IMR-90 (cell line): ENCODE data around the gene PIM1. TPM values are rescaled to one million over a fixed set of nuclear protein-coding genes. Genes with fewer than 3 reads are reported as not detected.

ENCODE experiments used
- ATAC-seq: fragments of 200-7000 bp; cut with Tn5 transposase; 2 replicates; pipeline ENCODE4 v1.9.1; 2020; ENCODE audit warnings: low read depth, mild to moderate bottlenecking, moderate library complexity
- BruUV-seq: library from RNA; stranded (reverse); fragments of 400-500 nt; replicated peaks from 2 replicates; lab custom pipeline; 2021; lab: Mats Ljungman, UMichigan
- CTCF ChIA-PET: fragments of 300-600 bp; formaldehyde crosslinking; extraction: SDS; loops from one replicate; lab custom pipeline; 2021; ENCODE audit warnings: antibody characterized with exemption; lab: Yijun Ruan, JAX
- POLR2A ChIA-PET: fragments of 300-600 bp; sonication (Branson Sonifier 250); formaldehyde crosslinking; loops from one replicate; lab custom pipeline; 2022; ENCODE audit warnings: antibody characterized with exemption; ENCODE audit not compliant: unreplicated experiment; lab: Charles Lee
- DNase-seq: peaks from one replicate; pipeline ENCODE4 v3.0.0; 2013
- H2AFZ ChIP-seq: replicated peaks from 2 replicates; pipeline ENCODE3; 2013; ENCODE audit warnings: low read length, mild to moderate bottlenecking; ENCODE audit not compliant: poor library complexity
- H2AK5ac ChIP-seq: 2 replicates; pipeline ENCODE4 v1.6.1; 2013; ENCODE audit warnings: low read depth, low read length, inconsistent platforms
- H2AK9ac ChIP-seq: replicated peaks from 2 replicates; pipeline ENCODE3; 2013; ENCODE audit warnings: mild to moderate bottlenecking, low read depth, low read length, moderate library complexity; ENCODE audit not compliant: poor library complexity
- H2BK120ac ChIP-seq: 2 replicates; pipeline ENCODE4 v1.6.1; 2013; ENCODE audit warnings: low read depth, low read length, inconsistent platforms
- H2BK15ac ChIP-seq: 3 replicates; pipeline ENCODE4 v1.6.1; 2013; ENCODE audit warnings: low read depth, low read length, inconsistent platforms
- H2BK20ac ChIP-seq: 2 replicates; pipeline ENCODE4 v1.6.1; 2013; ENCODE audit warnings: low read depth, mild to moderate bottlenecking, inconsistent platforms, low read length, moderate library complexity
- H2BK5ac ChIP-seq: 2 replicates; pipeline ENCODE4 v1.6.1; 2013; ENCODE audit warnings: mild to moderate bottlenecking, low read depth, low read length, inconsistent platforms; ENCODE audit not compliant: poor library complexity, severe bottlenecking
- H3K14ac ChIP-seq: replicated peaks from 2 replicates; pipeline ENCODE4 v1.6.1; 2013; ENCODE audit warnings: low read depth, low read length, inconsistent platforms
- H3K18ac ChIP-seq: 2 replicates; pipeline ENCODE4 v1.6.1; 2013; ENCODE audit warnings: low read depth, low read length, control low read depth
- H3K23ac ChIP-seq: 2 replicates; pipeline ENCODE4 v1.6.1; 2013; ENCODE audit warnings: low read depth, low read length, inconsistent platforms
- H3K27ac ChIP-seq: 2 replicates; pipeline ENCODE4 v1.5.1; 2013; ENCODE audit warnings: mild to moderate bottlenecking, control low read depth, low read length; ENCODE audit not compliant: insufficient read depth
- H3K27me3 ChIP-seq: 2 replicates; pipeline ENCODE4 v1.6.1; 2013; ENCODE audit warnings: low read length; ENCODE audit not compliant: control insufficient read depth, insufficient read depth
- H3K36me3 ChIP-seq: 2 replicates; pipeline ENCODE4 v1.6.1; 2013; ENCODE audit warnings: low read length, mixed read lengths; ENCODE audit not compliant: control insufficient read depth, insufficient read depth
- H3K4ac ChIP-seq: 2 replicates; pipeline ENCODE4 v1.6.1; 2013; ENCODE audit warnings: low read depth, low read length, inconsistent platforms
- H3K4me1 ChIP-seq: 2 replicates; pipeline ENCODE4 v1.6.1; 2013; ENCODE audit warnings: low read length, mixed read lengths; ENCODE audit not compliant: control insufficient read depth, insufficient read depth
- H3K4me2 ChIP-seq: 2 replicates; pipeline ENCODE4 v1.6.1; 2013; ENCODE audit warnings: low read depth, mild to moderate bottlenecking, control low read depth, low read length, moderate library complexity
- H3K4me3 ChIP-seq: 2 replicates; pipeline ENCODE4 v1.5.1; 2013; ENCODE audit warnings: low read depth, mild to moderate bottlenecking, control low read depth, low read length, moderate library complexity; ENCODE audit not compliant: insufficient read depth
- H3K56ac ChIP-seq: 2 replicates; pipeline ENCODE4 v1.6.1; 2013; ENCODE audit warnings: low read length, inconsistent platforms; ENCODE audit not compliant: insufficient read depth; ENCODE audit errors: extremely low read depth
- H3K79me1 ChIP-seq, 2 experiments: 2 replicates each; pipeline ENCODE4 v1.6.1; 2013; ENCODE audit warnings: low read length in 2 of 2, inconsistent platforms in 1 of 2, low read depth in 1 of 2
- H3K9ac ChIP-seq: 2 replicates; pipeline ENCODE4 v1.6.1; 2013; ENCODE audit warnings: low read depth, low read length, control low read depth
- H3K9me1 ChIP-seq: 2 replicates; pipeline ENCODE4 v1.6.1; 2013; ENCODE audit warnings: low read length, inconsistent platforms; ENCODE audit not compliant: insufficient read depth
- H3K9me3 ChIP-seq: 2 replicates; pipeline ENCODE4 v1.6.1; 2013; ENCODE audit warnings: low read length; ENCODE audit not compliant: control insufficient read depth, insufficient read depth
- H4K20me1 ChIP-seq: 2 replicates; pipeline ENCODE4 v1.6.1; 2013; ENCODE audit warnings: low read length, inconsistent platforms; ENCODE audit not compliant: insufficient read depth
- H4K5ac ChIP-seq: 2 replicates; pipeline ENCODE4 v1.6.1; 2013; ENCODE audit warnings: mild to moderate bottlenecking, low read depth, low read length, control low read depth
- H4K8ac ChIP-seq, 2 experiments: 2 replicates each; pipeline ENCODE4 v1.6.1; 2013; ENCODE audit warnings: low read depth in 2 of 2, low read length in 2 of 2, control low read depth in 1 of 2, inconsistent platforms in 1 of 2
- H4K91ac ChIP-seq: 2 replicates; pipeline ENCODE4 v1.6.1; 2013; ENCODE audit warnings: low read depth, low read length, inconsistent platforms; ENCODE audit not compliant: insufficient read depth
- BHLHE40 ChIP-seq: fragments of 150-350 bp; IDR thresholded peaks from 2 replicates; pipeline ENCODE4 v1.6.1; 2016; ENCODE audit warnings: mild to moderate bottlenecking, low read depth, low read length
- CEBPB ChIP-seq: IDR thresholded peaks from 2 replicates; pipeline ENCODE4 v1.6.1; 2012; ENCODE audit warnings: low read depth, low read length, improper control_type of control experiment
- CHD1 ChIP-seq: IDR thresholded peaks from 2 replicates; pipeline ENCODE4 v1.6.1; 2012; ENCODE audit warnings: low read depth, low read length, improper control_type of control experiment
- FOS ChIP-seq: fragments of 150-350 bp; IDR thresholded peaks from 2 replicates; pipeline ENCODE4 v1.6.1; 2016; ENCODE audit warnings: low read depth, low read length
- MAFK ChIP-seq: IDR thresholded peaks from 2 replicates; pipeline ENCODE4 v1.6.1; 2012; ENCODE audit warnings: low read depth, low read length, improper control_type of control experiment
- MAZ ChIP-seq: IDR thresholded peaks from 2 replicates; pipeline ENCODE4 v1.6.1; 2012; ENCODE audit warnings: low read depth, mild to moderate bottlenecking, low read length, improper control_type of control experiment, moderate library complexity, borderline replicate concordance
- MXI1 ChIP-seq: IDR thresholded peaks from 2 replicates; pipeline ENCODE4 v1.6.1; 2012; ENCODE audit warnings: low read depth, mild to moderate bottlenecking, low read length, moderate library complexity, borderline replicate concordance
- NFE2L2 ChIP-seq: fragments of 150-350 bp; IDR thresholded peaks from 2 replicates; pipeline ENCODE4 v1.6.1; 2016; ENCODE audit warnings: low read depth, mild to moderate bottlenecking, low read length
- POLR2A ChIP-seq: IDR thresholded peaks from 2 replicates; pipeline ENCODE4 v1.6.1; 2012; ENCODE audit warnings: mild to moderate bottlenecking, low read depth, low read length
- RAD21 ChIP-seq: IDR thresholded peaks from 2 replicates; pipeline ENCODE4 v1.6.1; 2012; ENCODE audit warnings: low read length, improper control_type of control experiment
- RCOR1 ChIP-seq: IDR thresholded peaks from 2 replicates; pipeline ENCODE4 v1.6.1; 2012; ENCODE audit warnings: mild to moderate bottlenecking, low read length, improper control_type of control experiment; ENCODE audit not compliant: insufficient replicate concordance
- RFX5 ChIP-seq: IDR thresholded peaks from 2 replicates; pipeline ENCODE4 v1.8.0; 2012; ENCODE audit warnings: low read depth, mild to moderate bottlenecking, low read length, moderate library complexity
- SMC3 ChIP-seq: fragments of 150-350 bp; IDR thresholded peaks from 2 replicates; pipeline ENCODE4 v1.6.1; 2016; ENCODE audit warnings: low read depth, mild to moderate bottlenecking, antibody characterized with exemption, low read length, moderate library complexity
- WGBS, 2 experiments: methylation state at CpG; one replicate each; pipeline versions ENCODE4 v1.1.5 to v1.1.7; 2013; ENCODE audit warnings: missing lambda C conversion rate in 2 of 2; ENCODE audit not compliant: insufficient read length in 1 of 2; ENCODE audit errors: extremely low coverage in 2 of 2; 5-methylcytosine and 5-hydroxymethylcytosine counted together
- dilution Hi-C: fragments of 300-500 bp; cut with HindIII; formaldehyde crosslinking; loops from one replicate; pipeline ENCODE4 v1.14.3; 2018; ENCODE audit warnings: low sequenced_read_pairs; ENCODE audit not compliant: unreplicated experiment
- in situ Hi-C: fragments of 300-500 bp; cut with MboI; formaldehyde crosslinking; loops from 3 replicates; pipeline ENCODE4 v1.14.3; 2019; ENCODE audit warnings: low sequenced_read_pairs, inconsistent platforms, mixed read lengths
- intact Hi-C: fragments of 100-400 bp; cut with micrococcal nuclease; formaldehyde crosslinking; loops from 2 replicates; pipeline ENCODE4 v1.10.0; 2022
- polyA plus RNA-seq, 3 experiments: library from polyadenylated mRNA; depleted of rRNA; stranded (reverse); fragments of >200 nt; gene quantifications; 2 replicates each; pipeline ENCODE4 v1.2.3, GENCODE V29; 2012; ENCODE audit warnings: low replicate concordance in 1 of 3
- total RNA-seq: library from RNA; depleted of rRNA; stranded (reverse); fragments of >200 nt; gene quantifications from 2 replicates; pipeline ENCODE4 v1.2.3, GENCODE V29; 2012
- TF ChIP-seq, protein P1 (sequence below): conservative IDR thresholded peaks from 2 replicates; pipeline ENCODE4 v1.5.1; 2012; ENCODE audit warnings: mild to moderate bottlenecking, low read depth, low read length, improper control_type of control experiment
- TF ChIP-seq, protein P2 (sequence below): fragments of 150-350 bp; IDR thresholded peaks from 2 replicates; pipeline ENCODE4 v1.6.1; 2016; ENCODE audit warnings: low read depth, mild to moderate bottlenecking, low read length, moderate library complexity, borderline replicate concordance
- TF ChIP-seq, protein P3 (sequence below): fragments of 150-350 bp; IDR thresholded peaks from 2 replicates; pipeline ENCODE4 v1.6.1; 2017; ENCODE audit warnings: mild to moderate bottlenecking, antibody characterized with exemption, low read length, low read depth

Gene PIM1
- total and polyA plus RNA-seq, 2 of the 4 experiments (the other 2 are of a cell fraction): 7.2 to 18.5 TPM

DNA sequence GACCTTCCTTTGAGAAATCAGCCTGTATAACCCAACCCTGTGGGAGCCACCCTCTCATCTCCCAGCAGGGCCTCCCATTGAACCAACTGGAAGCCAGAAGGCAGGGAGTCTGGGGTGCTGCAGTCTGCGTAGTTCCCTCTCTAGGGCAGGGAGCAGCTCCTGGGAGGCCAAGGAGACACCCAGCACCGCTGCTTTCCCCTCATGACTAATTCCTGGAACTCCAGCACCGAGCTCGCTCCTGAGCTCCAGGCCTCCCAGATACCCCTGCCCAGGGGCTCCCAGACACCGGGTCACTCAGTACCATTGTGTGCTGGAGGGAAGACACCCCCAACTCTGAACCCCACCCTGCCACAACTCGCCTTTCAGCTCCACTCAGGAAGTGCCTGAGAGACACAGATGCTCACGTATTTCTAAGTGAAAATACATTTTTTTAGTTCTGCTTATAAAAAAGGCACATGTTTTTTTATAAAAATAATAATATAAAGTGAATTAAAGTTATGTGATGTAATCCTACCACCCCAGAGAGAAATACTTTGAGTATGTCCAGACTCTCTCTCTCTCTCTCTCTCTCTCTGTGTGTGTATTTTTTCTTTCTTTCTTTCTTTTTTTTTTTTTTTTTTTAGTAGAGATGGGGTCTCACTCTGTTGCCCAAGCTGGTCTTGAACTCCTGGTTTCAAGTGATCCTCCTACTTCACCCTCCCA is 17.5 kb downstream of the PIM1 start:
- POLR2A ChIA-PET: no interaction called here
- ATAC-seq (no peak), DNase-seq (no peak)

More for the DNA sequence above, 17.5 kb downstream of the PIM1 start:
- in situ Hi-C loops: no loop called here
- Histone ChIP-seq H3K18ac (no peak overlapping the region), H3K9me1 (no peaks in the 10 kb centered on the region), H3K4me3 (no peak overlapping the region), H4K20me1 (no peaks in the 10 kb centered on the region), H3K36me3 (no peaks in the 10 kb centered on the region), H2AK5ac (no peak overlapping the region), H3K79me1 (no peaks in the 10 kb centered on the region), H3K27ac (no peak overlapping the region), H2AFZ (peak overlapping the region; percentile 67), H3K4ac (no peak overlapping the region), H3K56ac (no peak overlapping the region), H3K23ac (no peak overlapping the region), H4K91ac (no peak overlapping the region), H2BK20ac (no peak overlapping the region), H4K8ac (no peak overlapping the region), H3K4me2 (no peak overlapping the region), H3K9me3 (no peaks in the 10 kb centered on the region), H2BK120ac (no peak overlapping the region), H2BK15ac (no peak overlapping the region), H2AK9ac (no peak overlapping the region), H2BK5ac (no peak overlapping the region), H3K9ac (no peak overlapping the region), H3K27me3 (no peaks in the 10 kb centered on the region), H3K14ac (no peak overlapping the region), H4K5ac (peak overlapping the region; percentile 51; the same call in 1 of the 2 replicates), H3K4me1 (peaks cover 2% of the 10 kb centered on the region; the same call in 1 of the 2 replicates)
- dilution Hi-C loops: no loop called here
- WGBS, 2 experiments: no CpG with 5 or more reads among the region's 7 CpGs
- BruUV-seq: no TSS peak
- CTCF ChIA-PET: no interaction called here
- TF ChIP-seq, protein P1, sequence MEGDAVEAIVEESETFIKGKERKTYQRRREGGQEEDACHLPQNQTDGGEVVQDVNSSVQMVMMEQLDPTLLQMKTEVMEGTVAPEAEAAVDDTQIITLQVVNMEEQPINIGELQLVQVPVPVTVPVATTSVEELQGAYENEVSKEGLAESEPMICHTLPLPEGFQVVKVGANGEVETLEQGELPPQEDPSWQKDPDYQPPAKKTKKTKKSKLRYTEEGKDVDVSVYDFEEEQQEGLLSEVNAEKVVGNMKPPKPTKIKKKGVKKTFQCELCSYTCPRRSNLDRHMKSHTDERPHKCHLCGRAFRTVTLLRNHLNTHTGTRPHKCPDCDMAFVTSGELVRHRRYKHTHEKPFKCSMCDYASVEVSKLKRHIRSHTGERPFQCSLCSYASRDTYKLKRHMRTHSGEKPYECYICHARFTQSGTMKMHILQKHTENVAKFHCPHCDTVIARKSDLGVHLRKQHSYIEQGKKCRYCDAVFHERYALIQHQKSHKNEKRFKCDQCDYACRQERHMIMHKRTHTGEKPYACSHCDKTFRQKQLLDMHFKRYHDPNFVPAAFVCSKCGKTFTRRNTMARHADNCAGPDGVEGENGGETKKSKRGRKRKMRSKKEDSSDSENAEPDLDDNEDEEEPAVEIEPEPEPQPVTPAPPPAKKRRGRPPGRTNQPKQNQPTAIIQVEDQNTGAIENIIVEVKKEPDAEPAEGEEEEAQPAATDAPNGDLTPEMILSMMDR: no peak
- TF ChIP-seq RFX5: no peak
- no peak for TF ChIP-seq FOS
- TF ChIP-seq, protein P2, sequence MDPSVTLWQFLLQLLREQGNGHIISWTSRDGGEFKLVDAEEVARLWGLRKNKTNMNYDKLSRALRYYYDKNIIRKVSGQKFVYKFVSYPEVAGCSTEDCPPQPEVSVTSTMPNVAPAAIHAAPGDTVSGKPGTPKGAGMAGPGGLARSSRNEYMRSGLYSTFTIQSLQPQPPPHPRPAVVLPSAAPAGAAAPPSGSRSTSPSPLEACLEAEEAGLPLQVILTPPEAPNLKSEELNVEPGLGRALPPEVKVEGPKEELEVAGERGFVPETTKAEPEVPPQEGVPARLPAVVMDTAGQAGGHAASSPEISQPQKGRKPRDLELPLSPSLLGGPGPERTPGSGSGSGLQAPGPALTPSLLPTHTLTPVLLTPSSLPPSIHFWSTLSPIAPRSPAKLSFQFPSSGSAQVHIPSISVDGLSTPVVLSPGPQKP: no peak
- TF ChIP-seq MXI1: no peak
- TF ChIP-seq, protein P3, sequence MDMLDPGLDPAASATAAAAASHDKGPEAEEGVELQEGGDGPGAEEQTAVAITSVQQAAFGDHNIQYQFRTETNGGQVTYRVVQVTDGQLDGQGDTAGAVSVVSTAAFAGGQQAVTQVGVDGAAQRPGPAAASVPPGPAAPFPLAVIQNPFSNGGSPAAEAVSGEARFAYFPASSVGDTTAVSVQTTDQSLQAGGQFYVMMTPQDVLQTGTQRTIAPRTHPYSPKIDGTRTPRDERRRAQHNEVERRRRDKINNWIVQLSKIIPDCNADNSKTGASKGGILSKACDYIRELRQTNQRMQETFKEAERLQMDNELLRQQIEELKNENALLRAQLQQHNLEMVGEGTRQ: no peak
- no peak for TF ChIP-seq RCOR1
- TF ChIP-seq MAZ: no peak
- no peak for TF ChIP-seq MAFK
- TF ChIP-seq SMC3: no peak
- no peak for TF ChIP-seq POLR2A
- TF ChIP-seq CHD1: no peak
- TF ChIP-seq NFE2L2: no peak
- no peak for TF ChIP-seq BHLHE40
- TF ChIP-seq RAD21: no peak
- TF ChIP-seq CEBPB: no peak
- intact Hi-C loops: no loop called here
